Measurements from ENCODE around the gene GNAQ.

The GNAQ gene

DNA sequence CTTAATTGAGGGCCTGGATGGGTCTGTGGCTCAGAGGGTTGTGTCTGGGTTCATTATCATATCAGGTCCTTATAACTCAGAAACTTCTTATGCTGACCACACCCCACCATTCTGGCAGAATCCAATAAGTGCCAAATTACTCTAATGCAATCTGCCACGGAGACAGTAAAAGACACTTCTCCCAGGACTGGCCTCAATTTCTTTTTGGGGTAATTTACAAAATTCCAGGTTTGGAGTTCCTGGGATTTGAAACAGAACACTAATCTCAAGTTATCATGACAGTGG, 187.8 kb downstream of the GNAQ start:
- DNase-seq (ENCODE audit: low read depth, low spot score), result no peak

GRCh38 chr9:77843076-77843870, 188.3 kb downstream of the GNAQ start:
- DNase-seq (ENCODE audit: low read depth, low spot score), result no peak

DNA sequence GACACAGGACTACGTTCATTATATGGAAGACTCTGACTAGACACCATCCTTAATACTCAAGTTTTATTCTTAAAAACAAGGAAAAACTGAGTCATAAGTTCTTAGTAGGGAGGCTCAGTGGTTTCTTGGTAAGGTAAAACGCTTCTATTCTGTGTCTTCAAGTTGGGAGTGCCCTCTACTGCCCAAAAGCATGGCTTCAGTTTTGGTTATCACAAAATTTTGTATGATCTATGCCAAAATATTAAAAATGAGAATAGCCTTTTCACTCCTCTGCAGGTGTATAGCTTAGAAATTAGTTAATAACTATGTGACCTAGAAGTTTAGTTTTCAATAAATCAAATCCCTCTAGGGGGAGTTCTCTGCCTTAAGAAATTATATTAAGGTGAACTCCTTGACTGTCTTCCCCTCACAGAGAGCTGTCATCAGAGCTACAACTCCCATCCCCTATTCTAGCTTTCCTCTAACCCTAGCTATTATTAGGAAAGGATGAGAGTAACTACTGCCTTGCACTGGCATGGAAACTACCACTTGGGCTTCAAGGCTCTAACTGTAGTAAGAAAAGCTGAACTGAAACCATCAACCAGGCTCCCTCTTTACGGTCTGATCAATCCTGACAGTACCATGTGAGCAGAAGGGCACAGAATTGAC, 189.7 kb downstream of the GNAQ start:
- no peak for DNase-seq (ENCODE audit: low read depth, low spot score)

DNA sequence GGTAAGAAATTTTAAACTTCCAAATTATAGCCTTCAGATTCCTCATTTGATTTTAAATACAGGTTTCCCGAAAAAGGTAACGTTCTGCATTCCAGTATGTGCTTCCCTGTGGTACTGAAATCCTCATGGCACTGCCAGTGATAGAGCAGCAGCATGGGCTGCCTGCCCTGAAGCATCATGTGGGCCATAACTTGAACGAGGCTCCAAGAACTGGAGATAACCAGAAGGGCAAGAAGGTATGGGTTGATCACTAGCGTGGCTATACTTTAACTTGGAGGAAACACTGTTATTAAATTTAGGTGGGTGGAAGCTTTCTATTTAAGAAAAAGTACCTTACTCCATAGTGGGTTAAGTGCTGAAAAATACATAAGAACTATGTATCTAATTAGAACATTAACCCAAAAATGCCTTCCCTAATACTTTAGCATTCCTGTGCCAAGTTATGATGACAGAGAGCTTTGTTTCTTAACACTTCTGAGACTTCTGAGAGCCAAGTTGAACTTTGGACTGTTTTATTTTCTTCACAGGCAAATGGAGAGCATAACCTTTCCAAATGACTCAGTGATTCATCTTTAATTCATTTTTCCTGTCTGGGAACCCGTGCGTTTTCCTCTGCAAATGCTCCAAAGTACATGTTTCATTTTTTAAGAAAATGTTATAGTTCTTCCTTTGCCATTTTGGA, 192.0 kb downstream of the GNAQ start:
- DNase-seq (ENCODE audit: low read depth, low spot score), result peak; percentile 42

GRCh38 chr9:77838986-77839385, 192.6 kb downstream of the GNAQ start:
- DNase-seq (ENCODE audit: low read depth, low spot score), result no peak

GRCh38 chr9:77834898-77835488, 196.6 kb downstream of the GNAQ start:
- DNase-seq (ENCODE audit: low read depth, low spot score), result no peak

DNA sequence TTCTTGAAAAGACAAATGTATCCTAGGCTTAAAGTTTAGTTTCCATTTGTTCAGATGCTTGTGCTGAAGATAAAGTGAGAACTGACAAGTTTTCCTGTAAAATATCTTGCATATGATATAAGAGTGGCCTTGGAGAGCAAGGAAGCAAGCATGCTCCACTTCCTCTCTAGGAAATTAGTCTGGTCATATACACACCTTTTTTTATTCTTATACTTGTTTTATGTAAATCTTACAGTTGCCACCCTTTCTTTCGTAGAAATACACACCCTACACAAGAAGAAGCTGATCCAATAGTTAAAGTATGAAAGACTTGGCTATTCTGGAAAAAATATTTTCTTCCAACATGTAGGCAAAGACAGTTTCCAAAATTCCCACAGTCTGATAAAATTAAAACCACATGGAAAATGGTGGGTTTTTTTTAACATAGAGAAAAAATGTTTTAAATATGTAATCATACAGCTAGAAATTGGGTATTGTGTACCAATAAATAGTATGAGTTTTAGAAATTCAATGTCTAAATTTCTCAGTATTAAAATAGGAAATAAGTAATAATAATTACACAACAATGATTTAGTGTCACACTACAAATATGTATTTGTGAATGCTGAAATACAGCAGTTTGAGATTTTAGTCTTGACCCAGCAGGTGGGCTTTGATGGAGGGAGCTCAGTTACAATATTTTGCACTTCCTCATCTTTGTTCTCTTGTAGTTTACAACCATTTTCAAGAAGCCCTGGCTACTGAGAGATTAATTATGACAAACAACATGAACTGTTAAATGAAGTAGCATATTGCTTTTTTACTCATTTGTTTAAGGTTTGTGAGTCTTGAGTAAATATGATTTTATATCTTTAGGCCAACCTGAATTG, 197.8 kb downstream of the GNAQ start:
- DNase-seq (ENCODE audit: low read depth, low spot score), result no peak

GRCh38 chr9:77832639-77833038, 199.0 kb downstream of the GNAQ start:
- DNase-seq (ENCODE audit: low read depth, low spot score), result no peak

DNA sequence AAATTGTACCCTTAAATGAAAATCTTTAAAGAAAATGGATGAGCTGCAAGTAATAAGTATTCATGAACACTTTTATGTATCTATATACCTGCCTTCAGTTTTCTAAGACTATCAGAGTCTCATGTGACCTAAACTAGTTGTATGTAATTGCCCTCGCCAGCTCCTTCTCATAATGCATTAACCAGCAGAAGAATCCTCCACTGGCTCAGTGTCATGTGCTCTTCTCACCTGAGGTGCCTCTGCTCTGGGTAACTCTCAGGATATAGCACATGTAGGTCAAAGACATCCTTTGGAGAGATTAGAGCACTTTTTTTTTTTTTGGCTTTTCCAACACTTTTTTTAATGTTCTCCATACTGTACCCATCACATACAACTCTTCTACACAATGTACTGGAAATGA, 199.8 kb downstream of the GNAQ start:
- DNase-seq (ENCODE audit: low read depth, low spot score), result no peak

DNA sequence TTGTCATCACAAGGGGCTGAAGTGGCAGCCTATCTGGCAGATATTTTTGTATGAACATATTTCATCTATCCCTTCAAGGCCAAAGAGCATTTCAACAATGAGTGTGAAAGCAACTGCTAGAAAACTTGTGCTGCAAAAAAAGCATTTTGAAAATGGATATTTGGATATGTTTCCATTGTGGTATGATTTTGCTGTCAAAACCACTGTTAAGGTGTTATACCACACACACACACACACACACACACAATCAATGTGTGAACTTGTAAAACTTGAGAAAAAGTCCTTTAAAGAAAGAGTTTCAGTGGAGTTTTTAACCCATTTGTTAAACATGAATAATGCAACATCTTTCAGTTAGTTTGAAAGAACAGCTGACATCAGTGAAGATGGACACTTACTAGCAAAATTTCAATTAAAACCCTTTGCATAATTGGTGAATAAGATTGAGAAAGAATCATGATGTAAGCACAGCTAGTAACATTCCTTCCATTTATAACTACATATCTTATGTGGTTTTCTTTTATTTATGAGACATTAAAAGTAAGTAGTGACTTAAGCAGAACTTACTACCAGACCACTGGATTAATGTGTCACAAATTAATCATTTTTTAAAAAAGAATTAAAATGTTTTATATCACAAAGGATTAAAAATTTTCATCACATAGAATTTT, 200.9 kb downstream of the GNAQ start:
- DNase-seq (ENCODE audit: low read depth, low spot score), result no peak

DNA sequence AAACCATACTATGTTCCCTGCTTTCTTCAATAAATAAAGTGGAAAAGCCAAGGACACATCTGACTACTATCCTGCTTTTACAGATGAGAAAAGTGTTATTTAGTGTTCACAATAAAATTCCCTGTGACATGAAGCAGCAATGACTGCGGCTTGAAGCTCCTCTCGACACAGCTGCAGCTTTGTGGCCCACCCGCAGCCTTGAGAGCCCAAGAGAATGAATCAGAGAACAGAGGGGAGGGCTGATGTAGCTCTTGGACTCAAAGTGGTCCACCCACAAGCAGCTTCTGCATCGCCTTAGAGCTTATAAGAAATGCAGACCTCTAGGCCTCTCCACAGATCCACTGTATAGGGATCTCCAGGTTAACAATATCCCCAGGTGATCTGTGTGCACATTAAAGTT, 202.2 kb downstream of the GNAQ start:
- no peak for DNase-seq (ENCODE audit: low read depth, low spot score)

- DNase-seq (ENCODE audit: low read depth, low spot score), result no peak
These were observed 204.4 kb downstream of the GNAQ start for GRCh38 chr9:77827104-77827784.

GRCh38 chr9:77826621-77827020, 205.0 kb downstream of the GNAQ start:
- no peak for DNase-seq (ENCODE audit: low read depth, low spot score)

DNA sequence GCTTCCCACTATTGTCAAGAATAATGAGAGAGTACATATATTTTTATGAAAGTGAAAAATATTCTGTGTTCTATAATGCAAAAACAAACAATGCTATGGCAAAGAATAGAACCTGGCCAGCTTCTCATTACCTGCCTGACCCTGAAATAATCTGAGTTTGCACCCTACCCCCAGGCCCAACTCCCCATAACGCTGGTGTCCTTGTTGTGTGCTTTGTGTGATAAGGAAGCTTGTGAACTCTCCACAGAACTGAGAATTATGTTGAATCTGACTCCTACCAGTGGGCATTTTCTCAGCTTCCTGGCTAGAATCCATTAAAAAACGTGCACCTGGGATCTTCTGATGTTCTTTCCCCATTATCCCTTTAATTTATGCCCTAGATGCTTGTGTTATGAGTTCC, 205.5 kb downstream of the GNAQ start:
- DNase-seq (ENCODE audit: low read depth, low spot score), result no peak

GRCh38 chr9:77825361-77825760, 206.2 kb downstream of the GNAQ start:
- DNase-seq (ENCODE audit: low read depth, low spot score), result no peak

- DNase-seq (ENCODE audit: low read depth, low spot score), result peak; percentile 53
These were observed 211.2 kb downstream of the GNAQ start for GRCh38 chr9:77820293-77820954.

DNA sequence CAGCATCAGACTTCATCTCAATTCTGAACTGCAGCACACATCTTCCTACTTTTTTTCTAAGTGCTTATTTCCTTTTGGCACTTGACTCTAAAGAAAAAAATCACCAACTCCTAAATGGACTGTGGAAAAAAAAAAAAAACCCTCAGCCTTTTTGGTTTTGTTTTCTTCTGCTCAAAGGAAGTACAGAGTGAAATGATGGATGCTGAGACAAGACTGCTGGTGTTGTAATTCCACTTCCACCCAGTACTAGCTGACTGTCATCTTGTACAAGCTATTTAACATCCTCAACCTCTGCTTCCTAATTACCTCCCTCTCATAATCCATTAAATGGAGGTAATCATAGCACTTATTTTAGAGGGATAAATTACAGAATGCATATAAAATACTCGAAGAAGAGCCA, 212.0 kb downstream of the GNAQ start:
- DNase-seq (ENCODE audit: low read depth, low spot score), result no peak

DNA sequence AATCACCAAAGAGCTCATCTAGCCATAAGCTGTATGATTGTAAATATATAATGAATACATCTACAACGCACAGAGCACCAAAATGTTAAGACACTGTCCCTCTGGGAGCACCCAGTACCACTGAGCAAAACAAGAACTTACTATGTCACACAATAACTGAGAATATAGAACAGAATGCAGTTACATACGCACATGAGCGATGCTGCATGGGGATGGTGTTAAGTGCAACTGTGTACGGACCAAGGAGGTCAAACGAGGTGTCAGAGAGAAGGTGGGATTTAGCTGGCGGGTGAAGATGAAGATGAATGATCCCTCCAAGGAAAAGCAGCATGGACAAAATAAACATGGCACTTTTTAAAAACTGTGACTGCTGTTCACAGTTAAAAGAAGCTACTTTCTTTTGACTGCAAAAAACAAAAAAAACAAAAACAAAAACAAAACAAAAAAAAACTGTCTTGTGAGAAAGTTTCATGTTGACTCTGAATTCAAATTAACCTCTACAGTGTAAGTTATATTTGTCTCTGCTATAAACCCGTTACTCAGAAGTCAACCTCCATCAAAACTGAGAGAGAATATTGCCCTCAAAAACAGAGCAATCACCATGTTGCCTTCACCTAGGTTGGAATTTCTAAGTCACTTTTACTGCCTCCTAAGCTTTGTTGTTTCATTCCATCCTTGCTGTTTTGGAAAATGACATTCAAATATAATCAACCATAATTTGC, 213.9 kb downstream of the GNAQ start:
- DNase-seq (ENCODE audit: low read depth, low spot score), result no peak

DNA sequence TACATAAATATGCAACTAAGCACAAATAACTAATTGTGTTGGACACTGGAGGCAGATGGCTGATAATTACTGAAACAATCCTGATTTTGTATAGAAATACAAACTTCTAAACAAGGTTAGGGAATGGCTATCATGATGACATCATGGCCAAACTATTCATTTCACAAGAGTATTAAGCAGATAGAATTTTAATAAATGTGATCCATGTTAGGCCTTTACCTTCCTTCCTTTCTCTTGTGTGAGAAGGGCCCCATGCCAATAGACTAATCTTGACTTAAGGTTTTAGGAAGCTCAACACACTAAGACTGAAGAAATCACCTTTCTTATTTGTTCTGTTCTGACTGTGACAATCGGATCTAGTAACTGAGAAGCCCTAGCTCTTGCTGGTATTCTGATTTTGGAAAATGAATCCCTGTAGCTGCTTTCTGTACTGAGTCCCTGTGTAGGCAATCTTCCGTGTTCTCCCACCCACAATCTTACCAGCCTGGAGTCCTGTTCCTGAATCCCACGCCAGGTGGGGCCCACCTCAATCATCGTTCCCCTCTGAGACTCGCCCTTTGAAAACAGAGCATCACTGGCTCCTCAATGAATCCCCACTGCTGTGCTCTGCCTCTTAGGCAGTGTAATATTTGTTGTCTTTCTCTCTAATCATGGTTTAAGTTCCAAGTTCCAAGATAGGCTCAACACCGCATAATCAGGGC, 214.8 kb downstream of the GNAQ start:
- peak; percentile 17 for DNase-seq (ENCODE audit: low read depth, low spot score)

All from astrocyte of the hippocampus (primary cell).